GM23248 (cell line): Measurements from ENCODE around the gene TRAPPC5.

Experiments
- EZH2 ChIP-seq: fragments of 200-600 bp; sonication (generic); IDR thresholded peaks from 2 replicates; pipeline ENCODE4 v1.6.1; 2018; ENCODE audit warnings: antibody characterized with exemption, mild to moderate bottlenecking; ENCODE audit not compliant: insufficient read depth, poor library complexity, severe bottlenecking
- EZH2phosphoT487 ChIP-seq: fragments of 200-600 bp; sonication (generic); IDR thresholded peaks from 2 replicates; pipeline ENCODE4 v1.6.1; 2018; ENCODE audit warnings: antibody characterized with exemption, moderate library complexity, mild to moderate bottlenecking, low read depth; ENCODE audit not compliant: insufficient read depth

GRCh38 chr19:7645656-7646425, 34.8 kb upstream of the TRAPPC5 start:
- TF ChIP-seq EZH2 (no peak), EZH2phosphoT487 (no peak)
